ENCODE data around the gene A4GNT.

The A4GNT gene

GRCh38 chr3:138078901-138079344, 53.3 kb downstream of the A4GNT start:
- peak; percentile 55 for DNase-seq (ENCODE audit: low spot score)

- no peak for DNase-seq (ENCODE audit: low spot score)
Observed at GRCh38 chr3:138078096-138078495, 54.1 kb downstream of the A4GNT start.
